ENCODE results near the gene RELB. TPM values are rescaled to one million over a fixed set of nuclear protein-coding genes. Genes with fewer than 3 reads are reported as not detected.

The RELB gene
- total RNA-seq, 1 donor from 2014 or later: 18.7 TPM

DNA sequence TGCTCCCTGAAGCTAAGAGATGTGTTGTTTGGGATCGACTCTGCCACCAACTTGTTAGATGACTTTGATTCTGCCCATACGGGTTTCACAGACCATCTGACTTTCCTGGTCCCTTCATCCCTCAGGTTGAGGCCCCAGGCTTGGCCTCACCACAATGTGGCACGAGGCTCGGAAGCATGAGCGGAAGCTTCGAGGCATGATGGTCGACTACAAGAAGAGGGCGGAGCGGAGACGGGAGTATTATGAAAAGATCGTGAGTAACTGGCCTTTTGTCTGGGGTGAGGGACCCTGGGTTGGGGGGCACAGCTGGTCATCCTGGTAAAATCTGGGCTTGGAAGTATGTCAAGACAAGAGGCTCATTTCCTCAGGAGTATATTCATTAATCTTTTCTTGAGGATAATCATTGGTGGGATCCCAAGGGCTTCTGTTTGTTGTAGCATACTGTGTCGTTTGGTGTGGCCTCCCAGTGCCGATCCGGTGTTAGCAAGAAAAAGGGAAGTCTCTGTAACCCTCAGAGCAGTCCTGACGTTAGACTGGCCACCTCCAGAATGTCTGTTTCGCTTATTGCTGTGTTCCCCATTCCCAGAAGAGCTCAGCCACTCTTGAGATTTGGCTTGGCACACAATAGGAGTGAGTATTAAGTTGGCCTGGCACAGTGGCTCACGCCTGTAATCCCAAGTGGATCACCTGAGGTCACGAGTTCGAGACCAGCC is 39.0 kb downstream of the RELB start:
- Mint-ChIP-seq H3K4me3 (peak overlapping the region; percentile 88), H3K27ac (peak overlapping the region; percentile 61), H3K36me3 (peaks cover 16% of the 10 kb centered on the region), H3K4me1 (peaks cover 20% of the 10 kb centered on the region), H3K9me3 (no peaks in the 10 kb centered on the region), H3K27me3 (ENCODE audit: low read depth) (no peaks in the 10 kb centered on the region)
- TF ChIP-seq, protein P1, sequence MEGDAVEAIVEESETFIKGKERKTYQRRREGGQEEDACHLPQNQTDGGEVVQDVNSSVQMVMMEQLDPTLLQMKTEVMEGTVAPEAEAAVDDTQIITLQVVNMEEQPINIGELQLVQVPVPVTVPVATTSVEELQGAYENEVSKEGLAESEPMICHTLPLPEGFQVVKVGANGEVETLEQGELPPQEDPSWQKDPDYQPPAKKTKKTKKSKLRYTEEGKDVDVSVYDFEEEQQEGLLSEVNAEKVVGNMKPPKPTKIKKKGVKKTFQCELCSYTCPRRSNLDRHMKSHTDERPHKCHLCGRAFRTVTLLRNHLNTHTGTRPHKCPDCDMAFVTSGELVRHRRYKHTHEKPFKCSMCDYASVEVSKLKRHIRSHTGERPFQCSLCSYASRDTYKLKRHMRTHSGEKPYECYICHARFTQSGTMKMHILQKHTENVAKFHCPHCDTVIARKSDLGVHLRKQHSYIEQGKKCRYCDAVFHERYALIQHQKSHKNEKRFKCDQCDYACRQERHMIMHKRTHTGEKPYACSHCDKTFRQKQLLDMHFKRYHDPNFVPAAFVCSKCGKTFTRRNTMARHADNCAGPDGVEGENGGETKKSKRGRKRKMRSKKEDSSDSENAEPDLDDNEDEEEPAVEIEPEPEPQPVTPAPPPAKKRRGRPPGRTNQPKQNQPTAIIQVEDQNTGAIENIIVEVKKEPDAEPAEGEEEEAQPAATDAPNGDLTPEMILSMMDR (IDR thresholded peaks at IDR 0.05; ENCODE audit: unreplicated experiment): no peak
- no peak for DNase-seq (ENCODE audit: low spot score in 2 of 2, unreplicated experiment in 2 of 2)

DNA sequence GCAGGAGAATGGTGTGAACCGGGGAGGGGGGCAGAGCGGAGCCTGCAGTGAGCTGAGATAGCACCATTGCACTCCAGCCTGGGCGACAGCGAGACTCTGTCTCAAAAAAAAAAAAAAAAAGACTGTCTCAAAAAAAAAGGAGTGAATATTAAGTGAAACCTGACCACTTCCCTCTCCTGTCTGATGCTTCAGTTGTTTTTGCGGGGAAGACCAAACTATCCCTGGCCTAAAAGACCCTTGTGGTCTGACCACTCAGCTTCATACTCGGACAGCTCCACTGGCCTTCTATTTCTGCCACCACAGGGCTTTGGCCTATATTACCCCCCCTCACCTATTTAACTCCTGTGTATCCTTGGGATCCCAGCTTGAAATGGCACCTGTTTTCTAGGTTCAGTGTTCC is 39.9 kb downstream of the RELB start:
- peak overlapping the region; percentile 36 for H3K4me3 Mint-ChIP-seq
- DNase-seq (ENCODE audit: low spot score in 2 of 2, unreplicated experiment in 2 of 2): no peak
- peaks cover 16% of the 10 kb centered on the region for H3K36me3 Mint-ChIP-seq
- TF ChIP-seq, protein P1 (IDR thresholded peaks at IDR 0.05; ENCODE audit: unreplicated experiment): no peak
- no peaks in the 10 kb centered on the region for H3K9me3 Mint-ChIP-seq
- no peak overlapping the region for H3K27ac Mint-ChIP-seq
- no peaks in the 10 kb centered on the region for H3K27me3 Mint-ChIP-seq (ENCODE audit: low read depth)
- peaks cover 20% of the 10 kb centered on the region for H3K4me1 Mint-ChIP-seq

DNA sequence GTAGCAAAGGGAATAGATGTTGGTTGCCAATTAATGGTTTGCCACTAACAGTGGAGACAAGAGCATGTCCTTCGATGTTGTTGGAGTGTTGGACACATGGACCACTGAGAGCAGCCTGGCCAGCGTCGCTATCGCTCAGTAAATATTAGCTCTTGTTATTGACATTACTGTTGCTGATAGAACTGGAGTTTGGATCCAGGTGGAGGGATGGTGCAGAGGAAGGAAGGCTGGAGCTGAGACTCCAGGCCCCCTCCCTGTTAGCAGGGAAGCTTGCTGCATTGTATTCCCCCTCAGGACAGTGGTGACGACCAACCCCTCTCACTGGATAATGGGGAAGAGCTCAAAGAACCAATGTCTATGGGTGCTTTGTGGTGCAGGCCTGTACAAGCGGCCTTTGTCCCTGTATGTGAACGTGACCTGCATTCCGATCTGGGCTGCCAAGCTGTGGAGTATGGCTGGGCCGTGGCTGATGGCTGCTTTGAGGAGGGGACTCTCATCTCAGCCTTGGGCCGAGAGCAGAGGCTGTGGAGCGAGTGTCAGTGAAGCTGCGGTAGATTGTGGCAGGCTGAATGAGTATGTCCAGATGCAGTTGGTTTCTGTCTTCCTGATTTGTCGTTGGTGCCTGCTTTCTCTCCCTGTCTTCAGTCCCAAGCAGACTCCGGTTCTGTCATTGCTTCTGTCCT is 44.5 kb downstream of the RELB start:
- Mint-ChIP-seq H3K36me3 (peaks cover 17% of the 10 kb centered on the region), H3K9me3 (no peaks in the 10 kb centered on the region), H3K27me3 (ENCODE audit: low read depth) (no peaks in the 10 kb centered on the region), H3K4me3 (no peak overlapping the region), H3K27ac (no peak overlapping the region), H3K4me1 (peaks cover 8% of the 10 kb centered on the region)
- TF ChIP-seq, protein P1 (IDR thresholded peaks at IDR 0.05; ENCODE audit: unreplicated experiment): no peak
- DNase-seq (ENCODE audit: low spot score in 2 of 2, unreplicated experiment in 2 of 2): no peak

DNA sequence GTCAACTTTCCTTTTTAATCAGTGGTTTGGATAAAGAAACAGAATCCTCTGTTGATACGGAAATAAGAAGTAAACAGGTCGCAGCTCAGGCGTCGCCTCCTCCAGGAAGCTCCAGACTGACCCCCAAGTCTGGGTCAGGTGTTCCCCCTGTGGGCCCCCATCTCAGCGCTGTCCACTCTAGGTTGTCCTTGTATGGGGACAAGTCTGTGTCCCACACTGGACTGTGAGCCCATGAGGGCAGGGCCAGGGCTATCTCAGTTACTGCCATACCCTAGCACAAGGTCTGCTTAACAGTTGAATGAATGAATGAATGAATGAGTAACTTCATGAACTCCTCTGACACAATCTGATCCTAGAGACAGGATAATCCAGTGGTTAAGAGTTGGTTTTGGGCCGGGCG is 45.1 kb downstream of the RELB start:
- H3K27ac Mint-ChIP-seq: no peak overlapping the region

DNA sequence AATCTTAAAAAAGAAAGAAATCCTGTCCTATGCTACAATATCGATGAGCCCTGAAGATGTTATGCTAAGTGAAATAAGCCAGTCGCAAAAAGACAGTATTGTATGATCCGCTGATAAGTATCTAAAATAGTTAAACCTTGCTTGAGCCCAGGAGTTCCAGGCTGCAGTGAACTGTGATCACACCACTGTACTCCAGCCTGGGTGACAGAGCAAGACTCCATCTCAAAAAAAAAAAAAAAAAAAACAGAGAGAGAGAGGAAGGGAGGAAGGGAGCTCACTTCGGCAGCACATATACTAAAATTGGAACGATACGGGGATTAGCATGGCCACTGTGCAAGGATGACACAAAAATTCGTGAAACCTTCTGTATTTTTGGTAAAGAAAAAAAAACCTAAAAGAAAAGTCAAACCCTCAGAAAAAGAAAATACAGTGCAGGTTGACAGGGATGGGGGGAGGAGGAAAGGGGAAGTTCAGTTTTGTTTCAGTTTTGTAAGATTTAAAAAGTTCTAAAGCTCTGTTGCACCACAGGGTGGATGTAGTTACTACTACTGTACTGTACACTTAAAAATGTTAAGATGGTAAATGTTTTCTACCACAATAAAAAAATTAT is 46.0 kb downstream of the RELB start:
- TF ChIP-seq, protein P1 (IDR thresholded peaks at IDR 0.05; ENCODE audit: unreplicated experiment): no peak
- Mint-ChIP-seq H3K36me3 (peaks cover 10% of the 10 kb centered on the region), H3K27me3 (ENCODE audit: low read depth) (no peaks in the 10 kb centered on the region), H3K9me3 (no peaks in the 10 kb centered on the region), H3K4me3 (no peak overlapping the region), H3K27ac (peak overlapping the region; percentile 75), H3K4me1 (no peaks in the 10 kb centered on the region)
- DNase-seq (ENCODE audit: low spot score in 2 of 2, unreplicated experiment in 2 of 2): no peak

More for the DNA sequence above, 45.1 kb downstream of the RELB start:
- Mint-ChIP-seq H3K4me3 (no peak overlapping the region), H3K27me3 (ENCODE audit: low read depth) (no peaks in the 10 kb centered on the region), H3K4me1 (peaks cover 5% of the 10 kb centered on the region), H3K36me3 (peaks cover 15% of the 10 kb centered on the region), H3K9me3 (no peaks in the 10 kb centered on the region)
- TF ChIP-seq, protein P1 (IDR thresholded peaks at IDR 0.05; ENCODE audit: unreplicated experiment): no peak
- DNase-seq (ENCODE audit: low spot score in 2 of 2, unreplicated experiment in 2 of 2): no peak

Data from mesothelial cell of epicardium (in vitro differentiated cells).